ENCODE measurements around the gene STRBP.

Gene STRBP

GRCh38 chr9:123246534-123246933 lies 21.9 kb downstream of the STRBP start:
- no peak for DNase-seq (ENCODE audit: extremely low spot score)
- CTCF ChIA-PET, result interaction anchor here (1.0 to 4.9 kb wide), 4 partner anchors 10 to 103 kb away, joined by 3 to 25 read pairs (median 3); no protein-coding TSS in a partner anchor
- POLR2A ChIA-PET, result interaction anchor here (0.7 kb wide), 1 partner anchor 1078 kb away, joined by 3 read pairs; no protein-coding TSS in a partner anchor
- no peak for TF ChIP-seq CTCF (IDR thresholded peaks at IDR 0.05; ENCODE audit: control extremely low read depth, extremely low read depth, low read depth, missing control alignments)

- DNase-seq (ENCODE audit: extremely low spot score), result no peak
- no peak for TF ChIP-seq CTCF (IDR thresholded peaks at IDR 0.05; ENCODE audit: control extremely low read depth, extremely low read depth, low read depth, missing control alignments)
- ChIA-PET CTCF (interaction anchor here (1.0 to 2.8 kb wide), 5 partner anchors 10 to 110 kb away, joined by 4 to 14 read pairs (median 5); no protein-coding TSS in a partner anchor), POLR2A (no interaction called here)
Measured at GRCh38 chr9:123239726-123240125, 28.7 kb downstream of the STRBP start.

GRCh38 chr9:123238365-123238764 lies 30.0 kb downstream of the STRBP start:
- TF ChIP-seq CTCF (IDR thresholded peaks at IDR 0.05; ENCODE audit: control extremely low read depth, extremely low read depth, low read depth, missing control alignments), result no peak
- ChIA-PET POLR2A (no interaction called here), CTCF (interaction anchor here (0.8 to 4.1 kb wide), 8 partner anchors 10 to 111 kb away, joined by 3 to 25 read pairs (median 8); no protein-coding TSS in a partner anchor)
- DNase-seq (ENCODE audit: extremely low spot score), result peak; percentile 36

- TF ChIP-seq CTCF (IDR thresholded peaks at IDR 0.05; ENCODE audit: control extremely low read depth, extremely low read depth, low read depth, missing control alignments), result no peak
- no peak for DNase-seq (ENCODE audit: extremely low spot score)
- CTCF ChIA-PET, result interaction anchor here (1.0 to 4.1 kb wide), 5 partner anchors 10 to 136 kb away, joined by 3 to 25 read pairs (median 9); no protein-coding TSS in a partner anchor
- POLR2A ChIA-PET, result no interaction called here
Measured at GRCh38 chr9:123237220-123237619, 31.2 kb downstream of the STRBP start.

- POLR2A ChIA-PET, result no interaction called here
- no peak for TF ChIP-seq CTCF (IDR thresholded peaks at IDR 0.05; ENCODE audit: control extremely low read depth, extremely low read depth, low read depth, missing control alignments)
- CTCF ChIA-PET, result interaction anchor here (1.1 to 4.1 kb wide), 5 partner anchors 10 to 770 kb away, joined by 3 to 25 read pairs (median 4); no protein-coding TSS in a partner anchor
- no peak for DNase-seq (ENCODE audit: extremely low spot score)
Measured at GRCh38 chr9:123235448-123235847, 32.9 kb downstream of the STRBP start.

- TF ChIP-seq CTCF (IDR thresholded peaks at IDR 0.05; ENCODE audit: control extremely low read depth, extremely low read depth, low read depth, missing control alignments), result no peak
- ChIA-PET POLR2A (no interaction called here), CTCF (interaction anchor here (1.1 to 4.1 kb wide), 5 partner anchors 10 to 770 kb away, joined by 3 to 25 read pairs (median 4); no protein-coding TSS in a partner anchor)
- peak; percentile 39 for DNase-seq (ENCODE audit: extremely low spot score)
Measured at GRCh38 chr9:123234853-123235252, 33.5 kb downstream of the STRBP start.

Data from GM10248 (cell line).